Glutamatergic neuron (in vitro differentiated cells): ENCODE measurements around the gene CACNA2D1. TPM values are rescaled to one million over a fixed set of nuclear protein-coding genes. Genes with fewer than 3 reads are reported as not detected.

ENCODE experiments used
- DNase-seq: peaks from one replicate; pipeline ENCODE4 v3.0.0; 2022
- H3K27ac Mint-ChIP-seq: one replicate; pipeline ENCODE4 v1.8.0; 2020; ENCODE audit warnings: mild to moderate bottlenecking, mixed read lengths, inconsistent platforms; ENCODE audit not compliant: unreplicated experiment
- H3K27me3 Mint-ChIP-seq: one replicate; pipeline ENCODE4 v1.8.0; 2020; ENCODE audit warnings: mild to moderate bottlenecking, moderate library complexity, mixed read lengths, inconsistent platforms; ENCODE audit not compliant: unreplicated experiment
- H3K36me3 Mint-ChIP-seq: one replicate; pipeline ENCODE4 v1.8.0; 2020; ENCODE audit warnings: mild to moderate bottlenecking, mixed read lengths, inconsistent platforms; ENCODE audit not compliant: unreplicated experiment
- H3K4me1 Mint-ChIP-seq: one replicate; pipeline ENCODE4 v1.8.0; 2020; ENCODE audit warnings: mild to moderate bottlenecking, low read depth, mixed read lengths, inconsistent platforms; ENCODE audit not compliant: unreplicated experiment
- H3K4me3 Mint-ChIP-seq: one replicate; pipeline ENCODE4 v1.8.0; 2020; ENCODE audit warnings: mild to moderate bottlenecking, mixed read lengths, inconsistent platforms; ENCODE audit not compliant: unreplicated experiment
- H3K9me3 Mint-ChIP-seq: one replicate; pipeline ENCODE4 v1.8.0; 2020; ENCODE audit warnings: mild to moderate bottlenecking, moderate library complexity, mixed read lengths, inconsistent platforms; ENCODE audit not compliant: unreplicated experiment
- total RNA-seq: library from RNA; stranded (reverse); fragmentation: NEBNext Ultra II Directional; extraction: Animal tissue kit (Norgen Biotek cat#: 25700); gene quantifications from one replicate; pipeline ENCODE4 v1.2.1, GENCODE V29; 2021; ENCODE audit not compliant: unreplicated experiment
- TF ChIP-seq, protein P1 (sequence below): fragments of 200-600 bp; sonication (generic); IDR thresholded peaks from one replicate; pipeline ENCODE4 v1.5.0; 2021; ENCODE audit not compliant: partially characterized antibody, unreplicated experiment

CACNA2D1 gene
- total RNA-seq, 1 donor from 2014 or later, result 258 TPM

DNA sequence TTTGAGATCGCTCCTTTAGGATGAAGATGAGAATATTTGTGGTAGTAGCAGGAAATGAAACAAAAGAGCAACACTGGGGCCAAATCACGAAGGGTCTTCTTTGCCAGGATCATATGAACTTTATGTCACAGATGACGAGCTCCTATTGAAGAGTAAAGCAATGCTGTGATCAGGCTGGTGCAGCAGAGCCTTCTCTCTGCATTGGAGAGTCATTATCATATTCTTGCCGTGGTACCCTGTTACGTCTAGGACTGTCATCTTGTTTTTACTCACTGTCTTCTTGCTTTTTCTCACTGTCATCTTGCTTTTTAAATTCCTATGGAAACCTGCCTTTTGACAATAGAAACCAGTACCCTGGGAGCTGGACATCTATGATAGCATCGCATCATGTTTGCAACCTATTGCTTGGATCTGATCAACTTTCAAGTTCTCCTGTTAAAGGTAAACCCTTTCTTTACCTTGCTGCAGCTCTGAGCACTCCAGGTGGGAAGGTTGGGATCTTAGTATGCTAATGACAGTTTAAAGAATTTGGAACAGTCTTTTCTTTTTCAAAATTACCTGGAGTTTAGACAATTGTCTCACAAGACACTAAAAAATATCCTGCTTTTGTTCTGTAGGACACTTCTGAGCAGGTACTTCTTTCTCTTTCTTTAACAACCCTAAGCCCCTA, 27.9 kb upstream of the CACNA2D1 start:
- no peaks in the 10 kb centered on the region for H3K9me3 Mint-ChIP-seq
- peaks cover 2% of the 10 kb centered on the region for H3K27me3 Mint-ChIP-seq
- H3K4me3 Mint-ChIP-seq, result no peak overlapping the region
- no peak overlapping the region for H3K27ac Mint-ChIP-seq
- H3K36me3 Mint-ChIP-seq, result no peaks in the 10 kb centered on the region
- no peaks in the 10 kb centered on the region for H3K4me1 Mint-ChIP-seq
- TF ChIP-seq, protein P1, sequence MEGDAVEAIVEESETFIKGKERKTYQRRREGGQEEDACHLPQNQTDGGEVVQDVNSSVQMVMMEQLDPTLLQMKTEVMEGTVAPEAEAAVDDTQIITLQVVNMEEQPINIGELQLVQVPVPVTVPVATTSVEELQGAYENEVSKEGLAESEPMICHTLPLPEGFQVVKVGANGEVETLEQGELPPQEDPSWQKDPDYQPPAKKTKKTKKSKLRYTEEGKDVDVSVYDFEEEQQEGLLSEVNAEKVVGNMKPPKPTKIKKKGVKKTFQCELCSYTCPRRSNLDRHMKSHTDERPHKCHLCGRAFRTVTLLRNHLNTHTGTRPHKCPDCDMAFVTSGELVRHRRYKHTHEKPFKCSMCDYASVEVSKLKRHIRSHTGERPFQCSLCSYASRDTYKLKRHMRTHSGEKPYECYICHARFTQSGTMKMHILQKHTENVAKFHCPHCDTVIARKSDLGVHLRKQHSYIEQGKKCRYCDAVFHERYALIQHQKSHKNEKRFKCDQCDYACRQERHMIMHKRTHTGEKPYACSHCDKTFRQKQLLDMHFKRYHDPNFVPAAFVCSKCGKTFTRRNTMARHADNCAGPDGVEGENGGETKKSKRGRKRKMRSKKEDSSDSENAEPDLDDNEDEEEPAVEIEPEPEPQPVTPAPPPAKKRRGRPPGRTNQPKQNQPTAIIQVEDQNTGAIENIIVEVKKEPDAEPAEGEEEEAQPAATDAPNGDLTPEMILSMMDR, result no peak
- DNase-seq, result no peak

DNA sequence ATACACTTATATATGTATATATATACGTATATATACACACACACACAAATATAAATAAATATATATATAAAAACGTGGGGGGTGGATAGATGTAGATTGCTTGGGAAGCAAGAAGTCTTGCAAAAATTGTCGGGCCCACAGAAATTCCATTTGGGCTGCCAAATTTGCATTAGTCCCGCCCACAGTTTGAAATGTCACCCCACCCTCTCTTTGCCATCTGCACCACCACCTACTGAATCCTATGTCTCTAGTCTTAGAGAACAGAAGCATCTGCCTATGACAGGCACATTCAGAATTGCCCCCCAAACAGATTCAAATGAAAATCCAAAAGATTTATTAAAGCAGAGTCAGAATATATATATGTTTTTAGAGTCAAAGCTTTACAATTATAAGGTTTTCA, 25.6 kb upstream of the CACNA2D1 start:
- H3K27me3 Mint-ChIP-seq, result peaks cover 2% of the 10 kb centered on the region
- TF ChIP-seq, protein P1, result no peak
- DNase-seq, result no peak
- no peak overlapping the region for H3K4me3 Mint-ChIP-seq
- H3K36me3 Mint-ChIP-seq, result peaks cover 8% of the 10 kb centered on the region
- H3K4me1 Mint-ChIP-seq, result no peaks in the 10 kb centered on the region
- no peak overlapping the region for H3K27ac Mint-ChIP-seq
- H3K9me3 Mint-ChIP-seq, result no peaks in the 10 kb centered on the region

DNA sequence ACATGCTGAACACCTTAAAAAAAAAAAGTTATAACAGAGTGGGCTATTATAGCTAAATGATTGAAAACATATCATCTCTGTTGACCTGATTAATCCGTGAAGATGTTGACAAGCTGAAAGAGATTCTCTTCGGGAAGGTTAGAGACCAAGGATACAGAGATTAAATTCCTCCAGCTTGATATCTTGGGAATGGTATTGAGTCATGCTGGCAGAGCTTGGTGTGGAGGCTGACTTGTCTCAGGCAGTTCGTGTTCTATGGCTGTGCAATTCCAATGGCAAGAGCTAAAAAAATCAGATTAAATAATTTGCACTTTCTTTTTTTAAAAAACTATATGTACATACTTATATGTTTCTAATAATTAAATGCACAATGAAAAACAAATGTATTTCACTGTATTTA, 24.9 kb upstream of the CACNA2D1 start:
- Mint-ChIP-seq H3K27me3 (peaks cover 2% of the 10 kb centered on the region), H3K36me3 (peaks cover 8% of the 10 kb centered on the region), H3K4me3 (no peak overlapping the region)

DNA sequence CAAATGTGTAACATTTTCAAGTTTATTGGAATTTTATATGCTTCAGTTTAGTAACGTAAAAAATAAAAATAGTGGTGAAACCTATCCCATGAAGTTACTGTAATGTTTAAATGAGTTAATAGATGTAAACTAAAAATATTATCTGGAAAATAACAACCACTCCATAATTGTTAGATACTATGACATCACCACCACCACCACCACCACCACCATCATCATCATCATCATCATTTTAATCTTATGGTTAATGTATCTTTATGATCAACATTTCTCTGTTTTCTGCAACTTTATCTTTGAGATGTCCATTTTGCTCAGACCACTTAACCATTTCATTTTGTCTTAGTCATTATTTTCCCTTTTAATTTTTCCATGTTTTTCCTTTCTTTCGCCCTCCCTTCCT, 23.4 kb upstream of the CACNA2D1 start:
- H3K4me3 Mint-ChIP-seq, result no peak overlapping the region
- H3K9me3 Mint-ChIP-seq, result no peaks in the 10 kb centered on the region
- H3K27me3 Mint-ChIP-seq, result no peaks in the 10 kb centered on the region
- TF ChIP-seq, protein P1, result no peak
- no peaks in the 10 kb centered on the region for H3K4me1 Mint-ChIP-seq
- no peak for DNase-seq
- H3K27ac Mint-ChIP-seq, result no peak overlapping the region
- H3K36me3 Mint-ChIP-seq, result peaks cover 8% of the 10 kb centered on the region

More for the DNA sequence above, 24.9 kb upstream of the CACNA2D1 start:
- no peaks in the 10 kb centered on the region for H3K4me1 Mint-ChIP-seq
- no peaks in the 10 kb centered on the region for H3K9me3 Mint-ChIP-seq
- no peak overlapping the region for H3K27ac Mint-ChIP-seq
- TF ChIP-seq, protein P1, result no peak
- DNase-seq, result no peak

DNA sequence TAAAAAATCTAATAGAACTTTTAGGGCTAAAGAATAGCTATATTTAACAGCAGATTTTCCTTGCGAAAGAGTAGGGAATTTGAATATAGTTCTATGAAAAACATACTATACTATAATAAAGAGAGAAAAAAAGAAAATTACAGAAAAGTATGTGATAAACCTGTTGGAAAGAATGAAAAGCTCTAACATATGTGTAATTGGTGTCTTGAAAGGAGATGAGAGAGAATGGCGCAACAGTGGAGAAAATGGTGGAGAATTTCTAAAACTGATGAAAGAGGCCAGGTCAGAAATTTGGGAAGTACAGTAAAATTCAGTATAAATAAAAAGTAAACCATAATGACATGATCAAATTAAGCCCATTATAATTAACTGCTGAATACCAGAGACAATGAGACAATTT, 20.8 kb upstream of the CACNA2D1 start:
- no peak overlapping the region for H3K27ac Mint-ChIP-seq

More for the DNA sequence above, 20.8 kb upstream of the CACNA2D1 start:
- Mint-ChIP-seq H3K4me3 (no peak overlapping the region), H3K9me3 (no peaks in the 10 kb centered on the region), H3K4me1 (no peaks in the 10 kb centered on the region), H3K27me3 (no peaks in the 10 kb centered on the region), H3K36me3 (peaks cover 12% of the 10 kb centered on the region)
- no peak for DNase-seq
- TF ChIP-seq, protein P1, result no peak
